ENCODE measurements around the gene KRT9. TPM values are rescaled to one million over a fixed set of nuclear protein-coding genes. Genes with fewer than 3 reads are reported as not detected.

The KRT9 gene
- polyA plus RNA-seq, 3 donors = not detected

GRCh38 chr17:41539979-41540701 lies 31.7 kb downstream of the KRT9 start:
- no peak for DNase-seq
- Mint-ChIP-seq H3K4me3 (peak overlapping the region in 1 of 2 donors; percentile 5), H3K9me3 (peaks cover 0 to 2% (median 0%) of the 10 kb centered on the region in 7 donors), H3K27me3 (ENCODE audit: low read depth in 3 of 3) (peaks cover 11 to 28% (median 18%) of the 10 kb centered on the region in 3 donors), H3K27ac (no peak overlapping the region), H3K36me3 (no peaks in the 10 kb centered on the region), H3K4me1 (no peaks in the 10 kb centered on the region)
- no peak overlapping the region for H3K4me2 ChIP-seq (replicated peaks; ENCODE audit: extremely low read depth, low read length, poor library complexity, severe bottlenecking)
- H3K4me3 ChIP-seq (replicated peaks in 1 of 3; ENCODE audit: low read depth in 2 of 3, low read length in 3 of 3) = no peak overlapping the region
- H3K9ac ChIP-seq (ENCODE audit: insufficient read depth, low read length, poor library complexity, severe bottlenecking) = no peak overlapping the region
- H3K27me3 ChIP-seq (ENCODE audit: control insufficient read depth in 2 of 2, insufficient read depth in 2 of 2, low read length in 2 of 2) = peaks cover 0 to 2% of the 10 kb centered on the region in 2 donors
- H3K27ac ChIP-seq (ENCODE audit: low read depth in 1 of 2, low read length in 2 of 2) = no peak overlapping the region
- H3K4me1 ChIP-seq (ENCODE audit: control insufficient read depth in 1 of 2, insufficient read depth in 2 of 2, low read length in 2 of 2) = no peaks in the 10 kb centered on the region
- H4K20me1 ChIP-seq (ENCODE audit: insufficient read depth, low read length) = no peaks in the 10 kb centered on the region
- WGBS (ENCODE audit: insufficient coverage) = 91% methylated on average over 5 of the region's 7 CpGs
- TF ChIP-seq CTCF (IDR thresholded peaks at IDR 0.05) = no peak
- no peaks in the 10 kb centered on the region for H3K9me3 ChIP-seq (replicated peaks in 1 of 2; ENCODE audit: control insufficient read depth in 1 of 2, insufficient read depth in 1 of 2, low read length in 2 of 2)
- H3K79me2 ChIP-seq (ENCODE audit: insufficient read depth, low read length) = no peaks in the 10 kb centered on the region
- intact Hi-C loops (cut with micrococcal nuclease) = loop anchor here (10.0 kb wide), 1 partner anchor 635 kb away; no protein-coding TSS in a partner anchor
- no peak overlapping the region for H2AFZ ChIP-seq (ENCODE audit: insufficient read depth, low read depth, low read length, poor library complexity, severe bottlenecking)
- H3K36me3 ChIP-seq (replicated peaks in 1 of 2; ENCODE audit: control insufficient read depth in 1 of 2, insufficient read depth in 2 of 2, low read length in 2 of 2) = no peaks in the 10 kb centered on the region

GRCh38 chr17:41539071-41539492 lies 32.8 kb downstream of the KRT9 start:
- H3K9me3 ChIP-seq (replicated peaks in 1 of 2; ENCODE audit: control insufficient read depth in 1 of 2, insufficient read depth in 1 of 2, low read length in 2 of 2) = no peaks in the 10 kb centered on the region
- no peaks in the 10 kb centered on the region for H3K36me3 ChIP-seq (replicated peaks in 1 of 2; ENCODE audit: control insufficient read depth in 1 of 2, insufficient read depth in 2 of 2, low read length in 2 of 2)
- H3K4me1 ChIP-seq (ENCODE audit: control insufficient read depth in 1 of 2, insufficient read depth in 2 of 2, low read length in 2 of 2) = no peaks in the 10 kb centered on the region
- 89% methylated on average over 2 of the region's 5 CpGs for WGBS (ENCODE audit: insufficient coverage)
- H3K27ac ChIP-seq (ENCODE audit: low read depth in 1 of 2, low read length in 2 of 2) = no peak overlapping the region
- no peaks in the 10 kb centered on the region for H3K79me2 ChIP-seq (ENCODE audit: insufficient read depth, low read length)
- H3K4me1 Mint-ChIP-seq = no peaks in the 10 kb centered on the region
- peaks cover 11 to 32% (median 22%) of the 10 kb centered on the region in 3 donors for H3K27me3 Mint-ChIP-seq (ENCODE audit: low read depth in 3 of 3)
- no peak overlapping the region for H3K4me2 ChIP-seq (replicated peaks; ENCODE audit: extremely low read depth, low read length, poor library complexity, severe bottlenecking)
- H3K27ac Mint-ChIP-seq = no peak overlapping the region
- no peak overlapping the region for H3K4me3 ChIP-seq (replicated peaks in 1 of 3; ENCODE audit: low read depth in 2 of 3, low read length in 3 of 3)
- TF ChIP-seq CTCF (IDR thresholded peaks at IDR 0.05) = no peak
- no peak overlapping the region for H3K9ac ChIP-seq (ENCODE audit: insufficient read depth, low read length, poor library complexity, severe bottlenecking)
- no peak overlapping the region for H2AFZ ChIP-seq (ENCODE audit: insufficient read depth, low read depth, low read length, poor library complexity, severe bottlenecking)
- peaks cover 0 to 2% of the 10 kb centered on the region in 2 donors for H3K27me3 ChIP-seq (ENCODE audit: control insufficient read depth in 2 of 2, insufficient read depth in 2 of 2, low read length in 2 of 2)
- no peaks in the 10 kb centered on the region for H4K20me1 ChIP-seq (ENCODE audit: insufficient read depth, low read length)
- H3K4me3 Mint-ChIP-seq = no peak overlapping the region
- intact Hi-C loops (cut with micrococcal nuclease) = no loop called here
- peaks cover 0 to 2% (median 0%) of the 10 kb centered on the region in 7 donors for H3K9me3 Mint-ChIP-seq
- no peaks in the 10 kb centered on the region for H3K36me3 Mint-ChIP-seq
- no peak for DNase-seq

Measured in CD14-positive monocyte (primary cell).